CD14-positive monocyte (primary cell): ENCODE data around the gene DRC7. TPM values are rescaled to one million over a fixed set of nuclear protein-coding genes. Genes with fewer than 3 reads are reported as not detected.

Experiments used
- DNase-seq, 3 donors: peaks; one replicate each; pipeline ENCODE4 v3.0.0-alpha.2; 2011 to 2022
- H2AFZ ChIP-seq: 2 replicates; pipeline ENCODE4 v1.6.0; 2012; ENCODE audit warnings: mild to moderate bottlenecking, low read depth, low read length, inconsistent platforms; ENCODE audit not compliant: insufficient read depth, poor library complexity, severe bottlenecking
- H3K27ac ChIP-seq, 2 donors: 1 replicate in 1 of 2; 2 replicates in 1 of 2; pipeline ENCODE4 v1.5.1; 2012 to 2013; ENCODE audit warnings: low read length in 2 of 2, control low read depth in 1 of 2, inconsistent platforms in 1 of 2, low read depth in 1 of 2, mild to moderate bottlenecking in 1 of 2
- H3K27me3 ChIP-seq, 2 donors: one replicate each; pipeline versions ENCODE4 v1.6.0 to v1.6.1; 2011 to 2013; ENCODE audit warnings: low read length in 2 of 2; ENCODE audit not compliant: control insufficient read depth in 2 of 2, insufficient read depth in 2 of 2
- H3K36me3 ChIP-seq, 2 donors: replicated peaks in 1 of 2; 1 replicate in 1 of 2; 2 replicates in 1 of 2; pipeline versions ENCODE4 v1.5.1 to v1.6.1; 2012 to 2013; ENCODE audit warnings: low read length in 2 of 2, control low read depth in 1 of 2, inconsistent platforms in 1 of 2, mild to moderate bottlenecking in 1 of 2; ENCODE audit not compliant: insufficient read depth in 2 of 2, control insufficient read depth in 1 of 2
- H3K4me1 ChIP-seq, 2 donors: 1 replicate in 1 of 2; 2 replicates in 1 of 2; pipeline versions ENCODE4 v1.5.1 to v1.6.1; 2012 to 2013; ENCODE audit warnings: low read length in 2 of 2, control low read depth in 1 of 2, inconsistent platforms in 1 of 2, mild to moderate bottlenecking in 1 of 2, moderate library complexity in 1 of 2; ENCODE audit not compliant: insufficient read depth in 2 of 2, control insufficient read depth in 1 of 2
- H3K4me2 ChIP-seq: replicated peaks from 2 replicates; pipeline ENCODE3; 2012; ENCODE audit warnings: low read length, moderate library complexity, mild to moderate bottlenecking; ENCODE audit not compliant: poor library complexity, severe bottlenecking; ENCODE audit errors: extremely low read depth
- H3K4me3 ChIP-seq, 3 experiments: fragments of 200-600 bp in 1 of 3; sonication (generic) in 1 of 3; replicated peaks in 1 of 3; 1 replicate in 2 of 3; 2 replicates in 1 of 3; pipeline ENCODE4 v1.5.1; 2011 to 2013; ENCODE audit warnings: low read length in 3 of 3, mild to moderate bottlenecking in 3 of 3, control low read depth in 2 of 3, low read depth in 2 of 3, inconsistent platforms in 1 of 3, moderate library complexity in 1 of 3
- H3K79me2 ChIP-seq: 2 replicates; pipeline ENCODE4 v1.6.0; 2012; ENCODE audit warnings: mild to moderate bottlenecking, control low read depth, inconsistent platforms, low read length, moderate library complexity; ENCODE audit not compliant: insufficient read depth
- H3K9ac ChIP-seq: 2 replicates; pipeline ENCODE4 v1.6.0; 2017; ENCODE audit warnings: low read length, mild to moderate bottlenecking; ENCODE audit not compliant: insufficient read depth, poor library complexity, severe bottlenecking
- H3K9me3 ChIP-seq, 2 donors: replicated peaks in 1 of 2; 1 replicate in 1 of 2; 2 replicates in 1 of 2; pipeline versions ENCODE4 v1.5.1 to v1.6.1; 2012 to 2013; ENCODE audit warnings: low read length in 2 of 2, control low read depth in 1 of 2; ENCODE audit not compliant: control insufficient read depth in 1 of 2, insufficient read depth in 1 of 2
- H4K20me1 ChIP-seq: 2 replicates; pipeline ENCODE4 v1.6.0; 2012; ENCODE audit warnings: mild to moderate bottlenecking, low read length, control low read depth, moderate library complexity; ENCODE audit not compliant: insufficient read depth
- H3K27ac Mint-ChIP-seq, 7 donors: one replicate each; pipeline ENCODE4 v1.8.0; 2020; ENCODE audit warnings: mild to moderate bottlenecking in 7 of 7, mixed read lengths in 7 of 7, moderate library complexity in 6 of 7, inconsistent platforms in 2 of 7
- H3K27me3 Mint-ChIP-seq, 3 donors: one replicate each; pipeline ENCODE4 v1.8.0; 2021 to 2022; ENCODE audit warnings: low read depth in 3 of 3, mild to moderate bottlenecking in 3 of 3, mixed read lengths in 3 of 3, moderate library complexity in 3 of 3, inconsistent platforms in 1 of 3
- H3K36me3 Mint-ChIP-seq, 2 donors: one replicate each; pipeline ENCODE4 v1.8.0; 2020; ENCODE audit warnings: mixed read lengths in 2 of 2, inconsistent platforms in 1 of 2, mild to moderate bottlenecking in 1 of 2
- H3K4me1 Mint-ChIP-seq: one replicate; pipeline ENCODE4 v1.8.0; 2020; ENCODE audit warnings: mild to moderate bottlenecking, mixed read lengths
- H3K4me3 Mint-ChIP-seq, 2 donors: one replicate each; pipeline ENCODE4 v1.8.0; 2020; ENCODE audit warnings: mild to moderate bottlenecking in 2 of 2, mixed read lengths in 2 of 2, moderate library complexity in 1 of 2
- H3K9me3 Mint-ChIP-seq, 7 donors: one replicate each; pipeline ENCODE4 v1.8.0; 2020 to 2022; ENCODE audit warnings: mixed read lengths in 7 of 7, mild to moderate bottlenecking in 6 of 7, moderate library complexity in 6 of 7, inconsistent platforms in 2 of 7
- WGBS: methylation state at CpG from one replicate; pipeline ENCODE4 v1.1.5; 2013; ENCODE audit warnings: missing lambda C conversion rate; ENCODE audit not compliant: insufficient coverage; 5-methylcytosine and 5-hydroxymethylcytosine counted together
- intact Hi-C, 2 donors: fragments of 100-400 bp; cut with micrococcal nuclease; formaldehyde crosslinking; loops; one replicate each; pipeline versions ENCODE4 v1.15.0 to v1.15.1; 2023
- polyA plus RNA-seq, 3 donors: library from polyadenylated mRNA; depleted of rRNA in 1 of 3; unstranded in 2 of 3; stranded (reverse) in 1 of 3; fragments of 300-500 nt in 2 of 3; fragments of >200 nt in 1 of 3; fragmentation: Illumina TruSeq in 2 of 3; gene quantifications; 1 replicate in 2 of 3; 2 replicates in 1 of 3; pipeline ENCODE4 v1.2.3, GENCODE V29; 2012 to 2021
- TF ChIP-seq, protein P1 (sequence below): fragments of 200-600 bp; IDR thresholded peaks from one replicate; pipeline ENCODE4 v1.8.0; 2022; ENCODE audit warnings: antibody characterized with exemption, mild to moderate bottlenecking

DRC7 gene
- polyA plus RNA-seq, 3 donors, result 0.11 to 0.41 TPM; not detected in 1

DNA sequence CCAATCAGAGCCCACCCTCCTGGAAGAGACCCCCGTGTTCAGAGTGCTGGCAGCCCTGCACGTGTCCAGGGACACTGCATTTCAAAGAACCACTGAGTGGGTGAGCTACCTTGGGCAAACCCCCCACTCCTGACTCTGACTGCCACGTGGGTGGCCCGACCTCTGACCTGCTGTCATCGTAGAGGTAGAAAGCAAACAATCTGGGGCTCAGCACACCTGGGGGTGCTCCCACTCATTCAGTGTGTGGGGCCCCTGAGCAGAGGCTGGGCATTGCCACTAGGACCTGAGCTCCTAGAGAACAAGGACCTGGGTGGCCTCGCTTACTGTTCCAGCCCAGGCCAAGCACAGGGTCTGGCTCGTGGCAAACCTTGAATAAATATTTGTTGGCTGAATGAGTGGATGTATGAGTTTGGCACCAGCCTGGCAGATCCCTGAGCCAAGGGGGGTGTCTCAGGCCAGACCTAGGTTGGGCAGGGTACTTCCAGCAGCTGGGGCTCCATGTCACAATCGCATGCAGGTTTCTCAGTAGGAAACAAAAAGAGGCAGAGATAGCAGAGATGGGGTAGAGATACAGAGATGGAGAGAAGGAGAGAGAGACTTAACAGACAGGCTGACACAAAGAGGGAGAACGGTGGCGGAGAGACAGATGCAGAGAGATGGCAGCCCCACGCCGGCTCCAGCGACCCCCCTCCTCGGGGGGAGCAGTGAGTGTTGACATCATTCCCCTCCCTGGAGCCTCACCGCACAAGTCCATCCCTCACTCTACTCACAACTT lies 5.4 kb upstream of the DRC7 start:
- H3K4me3 ChIP-seq, result peak overlapping the region in 1 of 3 experiments; percentile 27
- TF ChIP-seq, protein P1, sequence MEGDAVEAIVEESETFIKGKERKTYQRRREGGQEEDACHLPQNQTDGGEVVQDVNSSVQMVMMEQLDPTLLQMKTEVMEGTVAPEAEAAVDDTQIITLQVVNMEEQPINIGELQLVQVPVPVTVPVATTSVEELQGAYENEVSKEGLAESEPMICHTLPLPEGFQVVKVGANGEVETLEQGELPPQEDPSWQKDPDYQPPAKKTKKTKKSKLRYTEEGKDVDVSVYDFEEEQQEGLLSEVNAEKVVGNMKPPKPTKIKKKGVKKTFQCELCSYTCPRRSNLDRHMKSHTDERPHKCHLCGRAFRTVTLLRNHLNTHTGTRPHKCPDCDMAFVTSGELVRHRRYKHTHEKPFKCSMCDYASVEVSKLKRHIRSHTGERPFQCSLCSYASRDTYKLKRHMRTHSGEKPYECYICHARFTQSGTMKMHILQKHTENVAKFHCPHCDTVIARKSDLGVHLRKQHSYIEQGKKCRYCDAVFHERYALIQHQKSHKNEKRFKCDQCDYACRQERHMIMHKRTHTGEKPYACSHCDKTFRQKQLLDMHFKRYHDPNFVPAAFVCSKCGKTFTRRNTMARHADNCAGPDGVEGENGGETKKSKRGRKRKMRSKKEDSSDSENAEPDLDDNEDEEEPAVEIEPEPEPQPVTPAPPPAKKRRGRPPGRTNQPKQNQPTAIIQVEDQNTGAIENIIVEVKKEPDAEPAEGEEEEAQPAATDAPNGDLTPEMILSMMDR, result no peak
- H3K27me3 Mint-ChIP-seq, result peaks cover 1 to 10% (median 2%) of the 10 kb centered on the region in 3 donors
- no peaks in the 10 kb centered on the region for H3K9me3 ChIP-seq
- no peaks in the 10 kb centered on the region for H4K20me1 ChIP-seq
- H3K4me1 Mint-ChIP-seq, result peaks cover 55% of the 10 kb centered on the region
- peaks cover 0 to 2% of the 10 kb centered on the region in 2 donors for H3K36me3 Mint-ChIP-seq
- no peaks in the 10 kb centered on the region for H3K36me3 ChIP-seq
- intact Hi-C loops, result no loop called here
- no peaks in the 10 kb centered on the region for H3K27me3 ChIP-seq
- 17% methylated on average over 13 of the region's 15 CpGs for WGBS
- peak overlapping the region in 6 of 7 donors; percentile 2 to 86 (median 78) for H3K27ac Mint-ChIP-seq
- peak overlapping the region in 1 of 2 donors; percentile 10 for H3K27ac ChIP-seq
- peaks cover 0 to 2% (median 0%) of the 10 kb centered on the region in 7 donors for H3K9me3 Mint-ChIP-seq
- H3K79me2 ChIP-seq, result no peaks in the 10 kb centered on the region
- peaks cover 49 to 53% of the 10 kb centered on the region in 2 donors for H3K4me1 ChIP-seq
- DNase-seq, result no peak
- no peak overlapping the region for H3K4me2 ChIP-seq
- H3K4me3 Mint-ChIP-seq, result no peak overlapping the region
- peak overlapping the region; percentile 41 for H2AFZ ChIP-seq
- no peak overlapping the region for H3K9ac ChIP-seq

- H3K79me2 ChIP-seq, result no peaks in the 10 kb centered on the region
- H3K9ac ChIP-seq, result no peak overlapping the region
- Mint-ChIP-seq H3K27me3 (peaks cover 1 to 10% (median 2%) of the 10 kb centered on the region in 3 donors), H3K9me3 (peaks cover 0 to 2% (median 0%) of the 10 kb centered on the region in 7 donors), H3K4me1 (peaks cover 58% of the 10 kb centered on the region), H3K36me3 (no peaks in the 10 kb centered on the region), H3K27ac (peak overlapping the region; percentile 47 to 86 (median 82)), H3K4me3 (peak overlapping the region; percentile 20 to 24)
- H3K27ac ChIP-seq, result peak overlapping the region in 1 of 2 donors; percentile 10
- H3K27me3 ChIP-seq, result no peaks in the 10 kb centered on the region
- no peaks in the 10 kb centered on the region for H4K20me1 ChIP-seq
- peak overlapping the region; percentile 17 for H3K4me2 ChIP-seq
- H3K36me3 ChIP-seq, result no peaks in the 10 kb centered on the region
- H2AFZ ChIP-seq, result peak overlapping the region; percentile 41
- H3K4me3 ChIP-seq, result peak overlapping the region in 1 of 3 experiments; percentile 27
- H3K4me1 ChIP-seq, result peaks cover 49 to 56% of the 10 kb centered on the region in 2 donors
- TF ChIP-seq, protein P1, result no peak
- WGBS, result 10% methylated on average over 10 of the region's 13 CpGs
- H3K9me3 ChIP-seq, result no peaks in the 10 kb centered on the region
- intact Hi-C loops, result loop anchor here (5.0 kb wide), 3 partner anchors 38 to 43 kb away; no protein-coding TSS in a partner anchor
- DNase-seq, result peak; percentile 57 to 73 (median 58)
Observed at GRCh38 chr16:57689762-57690558, 4.6 kb upstream of the DRC7 start.
